NK-92 treated with Interleukin-12 subunit alpha and Interleukin-12 subunit beta, amount 100 ng/mL, for 24 hours (cell line): ENCODE data around the gene GRIPAP1.

Experiments used
- DNase-seq: peaks from one replicate; lab custom pipeline; 2025; lab: John Stamatoyannopoulos, UW

Gene GRIPAP1

GRCh38 chrX:49002091-49002935 lies at the start of gene GRIPAP1:
GRIPAP1 (minus strand) TSS chrX:49002264; CDS start chrX:49002229, 35 bp downstream.
- peak; percentile 73 for DNase-seq

- DNase-seq: no peak
Measured at GRCh38 chrX:49043987-49044281, 41.9 kb upstream of the GRIPAP1 start.

- peak; percentile 97 for DNase-seq
Measured at GRCh38 chrX:49043220-49043986, 41.3 kb upstream of the GRIPAP1 start, which contains the start of gene TFE3. TFE3 (minus strand) TSS chrX:49043357; CDS start chrX:49043226, 131 bp downstream.

GRCh38 chrX:49042581-49043219 lies 40.6 kb upstream of the GRIPAP1 start:
- DNase-seq: no peak

GRCh38 chrX:49041744-49042580 lies 39.9 kb upstream of the GRIPAP1 start:
- DNase-seq: no peak

GRCh38 chrX:49040376-49040955 lies 38.4 kb upstream of the GRIPAP1 start:
- no peak for DNase-seq

- DNase-seq: peak; percentile 68
Measured at GRCh38 chrX:49039598-49040375, 37.7 kb upstream of the GRIPAP1 start.

- DNase-seq: no peak
Measured at GRCh38 chrX:49037883-49038475, 35.9 kb upstream of the GRIPAP1 start.

GRCh38 chrX:49030283-49030682 lies 28.2 kb upstream of the GRIPAP1 start:
- no peak for DNase-seq

- no peak for DNase-seq
Measured at GRCh38 chrX:49029876-49030275, 27.8 kb upstream of the GRIPAP1 start.

- no peak for DNase-seq
Measured at GRCh38 chrX:49019599-49020249, 17.7 kb upstream of the GRIPAP1 start.

- no peak for DNase-seq
Measured at GRCh38 chrX:49019050-49019449, 17.0 kb upstream of the GRIPAP1 start.

- DNase-seq: no peak
Measured at GRCh38 chrX:49003696-49004095, 1.6 kb upstream of the GRIPAP1 start.

GRCh38 chrX:49001521-49002090 lies 458 bp downstream of the GRIPAP1 start:
- DNase-seq: peak; percentile 26

- DNase-seq: no peak
Measured at GRCh38 chrX:49000636-49001035, 1.4 kb downstream of the GRIPAP1 start.

GRCh38 chrX:48999030-48999429 lies 3.0 kb downstream of the GRIPAP1 start:
- DNase-seq: no peak

- DNase-seq: no peak
Measured at GRCh38 chrX:48998391-48998790, 3.7 kb downstream of the GRIPAP1 start.

- no peak for DNase-seq
Measured at GRCh38 chrX:48997865-48998264, 4.2 kb downstream of the GRIPAP1 start.

- no peak for DNase-seq
Measured at GRCh38 chrX:48997455-48997854, 4.6 kb downstream of the GRIPAP1 start.
